Transverse colon (tissue), 4 donors: ENCODE measurements around the gene TEX19. TPM values are rescaled to one million over a fixed set of nuclear protein-coding genes. Genes with fewer than 3 reads are reported as not detected.

ENCODE experiments used
- DNase-seq: peaks from one replicate; pipeline ENCODE4 v3.0.0-alpha.2; 2019
- H3K27ac ChIP-seq, 4 donors: fragments of 200-600 bp; sonication (generic); 2 replicates each; pipeline ENCODE4 v1.5.1; 2016 to 2018; ENCODE audit warnings: inconsistent platforms in 4 of 4
- H3K27me3 ChIP-seq: fragments of 200-600 bp; sonication (generic); 2 replicates; pipeline ENCODE4 v1.5.1; 2017; ENCODE audit warnings: inconsistent platforms
- H3K36me3 ChIP-seq, 4 donors: fragments of 200-600 bp; sonication (generic); 2 replicates each; pipeline ENCODE4 v1.5.1; 2017 to 2019; ENCODE audit warnings: inconsistent platforms in 4 of 4
- H3K4me1 ChIP-seq, 4 donors: fragments of 200-600 bp; sonication (generic); 2 replicates each; pipeline ENCODE4 v1.5.1; 2017 to 2020; ENCODE audit warnings: inconsistent platforms in 4 of 4
- H3K4me3 ChIP-seq, 4 donors: fragments of 200-600 bp; sonication (generic); 1 replicate in 1 of 4; 2 replicates in 3 of 4; pipeline versions ENCODE4 v1.5.1 to v1.6.1; 2017 to 2019; ENCODE audit warnings: inconsistent platforms in 4 of 4
- H3K9me3 ChIP-seq, 2 donors: fragments of 200-600 bp; sonication (generic); 2 replicates each; pipeline ENCODE4 v1.5.1; 2017 to 2019; ENCODE audit warnings: inconsistent platforms in 2 of 2
- CTCF ChIP-seq, 5 experiments: fragments of 200-600 bp in 3 of 5; fragments of 450-650 bp in 2 of 5; sonication (generic) in 3 of 5; IDR thresholded peaks; 1 replicate in 2 of 5; 2 replicates in 3 of 5; pipeline ENCODE4 v1.5.1; 2016 to 2017; ENCODE audit warnings: antibody characterized with exemption in 5 of 5, inconsistent platforms in 3 of 5, mild to moderate bottlenecking in 2 of 5, moderate library complexity in 1 of 5
- EP300 ChIP-seq: sonication (generic); formaldehyde crosslinking; IDR thresholded peaks from one replicate; pipeline ENCODE4 v1.6.1; 2017; ENCODE audit warnings: antibody characterized with exemption, low read depth
- POLR2A ChIP-seq: fragments of 450-650 bp; IDR thresholded peaks from one replicate; pipeline ENCODE4 v1.6.1; 2016; ENCODE audit warnings: antibody characterized with exemption, mild to moderate bottlenecking, moderate library complexity
- POLR2AphosphoS5 ChIP-seq, 3 donors: sonication (generic); formaldehyde crosslinking; IDR thresholded peaks; one replicate each; pipeline ENCODE4 v1.6.1; 2016; ENCODE audit warnings: antibody characterized with exemption in 3 of 3
- WGBS, 2 donors: methylation state at CpG; one replicate each; pipeline ENCODE4 v1.1.5; 2018; ENCODE audit warnings: low coverage in 1 of 2; 5-methylcytosine and 5-hydroxymethylcytosine counted together
- in situ Hi-C, 4 donors: fragments of 200-750 bp; cut with MboI; loops; one replicate each; pipeline versions ENCODE4 v1.15.0 to v1.15.1; 2017; ENCODE audit warnings: low sequenced_read_pairs in 3 of 4, low pct_ligation_motif_present in 1 of 4, low pct_unique_long_range_greater_than_20kb in 1 of 4
- intact Hi-C: fragments of 100-400 bp; cut with DNase I; formaldehyde crosslinking; loops from one replicate; pipeline ENCODE4 v1.15.1; 2023; ENCODE audit warnings: low total_unique reads
- total RNA-seq, 4 donors: library from RNA; depleted of rRNA; stranded (reverse); fragments of >200 nt; gene quantifications; one replicate each; pipeline ENCODE4 v1.1.0, GENCODE V29; 2016

TEX19 gene
- total RNA-seq, 4 donors from 2014 or later: not detected

GRCh38 chr17:82400830-82401229, 41.8 kb downstream of the TEX19 start:
- intact Hi-C loops (no loop called here), in situ Hi-C loops (no loop called here)
- peak; percentile 67 for DNase-seq
- whole genome bisulfite sequencing, 2 donors: 68 to 78% methylated on average over 13 to 19 of the region's 19 CpGs
- no peaks in the 10 kb centered on the region for H3K36me3 ChIP-seq
- H3K9me3 ChIP-seq: no peaks in the 10 kb centered on the region
- no peak overlapping the region for H3K4me3 ChIP-seq
- H3K27ac ChIP-seq: peak overlapping the region in 1 of 4 donors; percentile 26
- no peaks in the 10 kb centered on the region for H3K27me3 ChIP-seq
- peaks cover 0 to 7% (median 0%) of the 10 kb centered on the region in 4 donors for H3K4me1 ChIP-seq
- TF ChIP-seq POLR2A: no peak
- no peak for TF ChIP-seq EP300

DNA sequence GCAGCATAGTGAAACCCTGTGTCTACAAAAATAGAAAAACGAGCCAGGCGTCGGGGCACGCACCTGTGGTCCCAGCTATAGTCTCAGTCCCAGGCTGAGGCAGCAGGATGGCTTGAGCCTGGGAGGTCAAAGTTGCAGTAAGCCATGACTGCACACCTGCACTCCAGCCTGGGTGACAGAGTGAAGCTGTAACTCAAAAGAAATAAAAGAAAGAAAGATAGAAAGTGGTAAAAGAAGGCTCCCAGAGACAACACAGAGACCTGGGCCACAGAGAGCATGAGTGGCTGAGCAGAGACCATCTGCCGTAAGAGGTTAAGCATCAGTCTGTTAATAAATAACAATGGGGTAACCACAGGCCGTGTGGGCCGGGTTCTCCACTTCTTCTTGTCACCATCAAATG, 43.8 kb downstream of the TEX19 start:
- in situ Hi-C loops: no loop called here
- WGBS, 2 donors: 89 to 91% methylated on average over 4 to 7 of the region's 7 CpGs
- H3K36me3 ChIP-seq: no peaks in the 10 kb centered on the region

DNA sequence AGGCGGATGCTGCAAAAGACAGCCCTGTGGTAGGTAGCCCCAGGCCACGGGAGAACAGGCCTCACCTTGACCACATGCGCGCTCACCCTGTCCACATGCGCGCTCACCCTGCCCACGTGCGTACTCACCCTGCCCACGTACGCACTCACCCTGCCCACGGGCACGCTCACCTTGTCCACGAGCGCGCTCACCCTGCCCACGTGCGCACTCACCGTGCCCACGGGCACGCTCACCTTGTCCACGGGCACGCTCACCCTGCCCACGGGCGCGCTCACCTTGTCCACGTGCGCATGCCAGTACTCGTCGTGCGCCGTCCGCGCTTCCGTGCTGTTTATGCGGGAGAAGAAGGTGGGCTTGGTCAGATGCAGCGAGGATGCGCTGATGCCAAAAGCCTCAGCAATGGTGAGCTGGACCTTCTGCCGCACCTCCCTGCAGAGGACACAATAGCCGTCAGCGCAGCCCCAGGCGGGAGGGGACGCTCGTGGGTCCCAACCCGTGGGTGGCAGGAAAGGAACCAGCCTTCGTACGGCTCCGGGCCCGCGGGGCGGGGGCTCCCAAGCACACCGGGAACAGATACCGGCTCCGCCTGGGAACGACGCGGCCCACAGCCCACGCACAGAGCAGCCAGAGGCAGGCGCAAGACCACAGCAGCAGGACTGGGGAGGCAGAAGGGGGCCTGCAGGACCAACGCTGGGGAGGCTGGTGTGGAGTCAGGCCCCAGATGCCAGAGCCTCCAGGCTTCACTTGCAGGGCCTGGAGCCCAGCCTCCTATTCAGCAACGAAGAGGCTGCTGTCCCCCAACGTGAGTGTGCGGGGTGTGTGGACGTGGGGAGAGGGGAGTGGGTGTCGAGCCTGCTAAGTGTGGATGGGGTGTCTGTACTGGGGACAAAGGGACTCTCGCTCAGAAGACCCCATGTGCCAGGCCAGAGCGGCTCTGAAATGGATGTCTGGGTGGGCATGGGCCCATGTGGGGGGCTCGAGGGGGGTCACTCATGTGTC, 44.9 kb downstream of the TEX19 start:
- no peak for DNase-seq
- Histone ChIP-seq H3K4me3 (no peak overlapping the region), H3K36me3 (no peaks in the 10 kb centered on the region), H3K4me1 (peaks cover 0 to 7% (median 0%) of the 10 kb centered on the region in 4 donors), H3K9me3 (no peaks in the 10 kb centered on the region), H3K27me3 (no peaks in the 10 kb centered on the region), H3K27ac (no peak overlapping the region)
- 96% methylated on average over 67 of the region's 67 CpGs; no CpG with 5 or more reads in 1 of the 2 donors for WGBS, 2 donors
- intact Hi-C loops: no loop called here
- no peak for TF ChIP-seq POLR2AphosphoS5 (IDR thresholded peaks at IDR 0.05)
- no peak for TF ChIP-seq EP300
- no peak for TF ChIP-seq POLR2A
- no peak for TF ChIP-seq CTCF (IDR thresholded peaks at IDR 0.05)
- in situ Hi-C loops: no loop called here

More for the DNA sequence above, 43.8 kb downstream of the TEX19 start:
- Histone ChIP-seq H3K4me1 (peaks cover 0 to 7% (median 0%) of the 10 kb centered on the region in 4 donors), H3K27me3 (no peaks in the 10 kb centered on the region), H3K9me3 (no peaks in the 10 kb centered on the region), H3K4me3 (no peak overlapping the region), H3K27ac (no peak overlapping the region)
- no peak for DNase-seq
- TF ChIP-seq EP300: no peak
- TF ChIP-seq POLR2A: no peak
- TF ChIP-seq POLR2AphosphoS5 (IDR thresholded peaks at IDR 0.05): no peak
- TF ChIP-seq CTCF (IDR thresholded peaks at IDR 0.05): no peak
- intact Hi-C loops: no loop called here

DNA sequence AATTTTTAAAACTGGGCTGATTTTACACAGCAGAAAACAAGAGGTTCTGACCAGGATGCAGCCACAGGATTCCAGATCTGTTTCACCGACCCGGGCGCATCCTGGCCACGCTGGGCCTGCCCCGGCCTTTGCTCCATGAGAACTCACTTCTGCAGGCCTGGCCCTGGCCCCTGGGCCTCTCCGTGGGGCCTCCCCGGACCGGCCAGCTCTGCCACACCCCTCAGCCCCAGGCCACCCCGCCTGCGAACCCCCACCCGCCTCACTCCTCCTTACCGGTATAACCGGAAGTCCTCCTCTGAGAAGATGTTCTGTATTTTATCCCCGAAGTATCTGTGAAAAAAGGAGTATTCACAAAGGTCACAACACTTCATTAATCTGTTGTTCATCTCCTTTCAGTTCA, 46.0 kb downstream of the TEX19 start:
- in situ Hi-C loops: loop anchor here in 1 of 4 donors (5.0 kb wide), 1 partner anchor 48 kb away; the partner anchor contains the start of gene TEX19
- no peak overlapping the region for H3K4me3 ChIP-seq
- H3K27ac ChIP-seq: no peak overlapping the region
- H3K4me1 ChIP-seq: peaks cover 0 to 5% (median 0%) of the 10 kb centered on the region in 4 donors
- no peak for DNase-seq
- H3K36me3 ChIP-seq: no peaks in the 10 kb centered on the region
- TF ChIP-seq POLR2AphosphoS5 (IDR thresholded peaks at IDR 0.05): no peak
- TF ChIP-seq POLR2A: no peak
- TF ChIP-seq CTCF (IDR thresholded peaks at IDR 0.05): no peak
- TF ChIP-seq EP300: no peak
- no peaks in the 10 kb centered on the region for H3K27me3 ChIP-seq
- WGBS, 2 donors: 80 to 95% methylated on average over 4 to 14 of the region's 14 CpGs
- no peaks in the 10 kb centered on the region for H3K9me3 ChIP-seq
- intact Hi-C loops: no loop called here
